Measurements from ENCODE around the gene KPNA6.

The KPNA6 gene

GRCh38 chr1:32182060-32182459 is 74.2 kb downstream of the KPNA6 start:
- peaks cover 26% of the 10 kb centered on the region for H3K4me1 ChIP-seq (ENCODE audit: control insufficient read depth, insufficient read depth, low read length)
- H3K36me3 ChIP-seq (ENCODE audit: control insufficient read depth, insufficient read depth, low read length), result no peaks in the 10 kb centered on the region

GRCh38 chr1:32184650-32185049 is 76.8 kb downstream of the KPNA6 start:
- Histone ChIP-seq H3K36me3 (ENCODE audit: control insufficient read depth, insufficient read depth, low read length) (peaks cover 8% of the 10 kb centered on the region), H3K4me3 (ENCODE audit: low read length) (no peak overlapping the region), H3K9ac (ENCODE audit: low read length) (no peak overlapping the region), H3K27me3 (ENCODE audit: control insufficient read depth, insufficient read depth, low read length) (no peaks in the 10 kb centered on the region), H3K9me3 (ENCODE audit: control insufficient read depth, low read length) (no peaks in the 10 kb centered on the region), H3K4me1 (ENCODE audit: control insufficient read depth, insufficient read depth, low read length) (peaks cover 19% of the 10 kb centered on the region)

More at GRCh38 chr1:32182060-32182459, 74.2 kb downstream of the KPNA6 start:
- no peaks in the 10 kb centered on the region for H3K9me3 ChIP-seq (ENCODE audit: control insufficient read depth, low read length)
- no peaks in the 10 kb centered on the region for H3K27me3 ChIP-seq (ENCODE audit: control insufficient read depth, insufficient read depth, low read length)
- H3K4me3 ChIP-seq (ENCODE audit: low read length), result no peak overlapping the region
- H3K9ac ChIP-seq (ENCODE audit: low read length), result no peak overlapping the region

- Histone ChIP-seq H3K4me3 (ENCODE audit: low read length) (no peak overlapping the region), H3K4me1 (ENCODE audit: control insufficient read depth, insufficient read depth, low read length) (peaks cover 11% of the 10 kb centered on the region), H3K27me3 (ENCODE audit: control insufficient read depth, insufficient read depth, low read length) (no peaks in the 10 kb centered on the region), H3K9ac (ENCODE audit: low read length) (no peak overlapping the region), H3K9me3 (ENCODE audit: control insufficient read depth, low read length) (no peaks in the 10 kb centered on the region), H3K36me3 (ENCODE audit: control insufficient read depth, insufficient read depth, low read length) (peaks cover 14% of the 10 kb centered on the region)
Observed at GRCh38 chr1:32186077-32186476, 78.2 kb downstream of the KPNA6 start.

- Histone ChIP-seq H3K4me3 (ENCODE audit: low read length) (no peak overlapping the region), H3K4me1 (ENCODE audit: control insufficient read depth, insufficient read depth, low read length) (peaks cover 7% of the 10 kb centered on the region), H3K36me3 (ENCODE audit: control insufficient read depth, insufficient read depth, low read length) (peaks cover 18% of the 10 kb centered on the region), H3K9ac (ENCODE audit: low read length) (no peak overlapping the region), H3K9me3 (ENCODE audit: control insufficient read depth, low read length) (no peaks in the 10 kb centered on the region), H3K27me3 (ENCODE audit: control insufficient read depth, insufficient read depth, low read length) (no peaks in the 10 kb centered on the region)
Observed at GRCh38 chr1:32186491-32186890, 78.6 kb downstream of the KPNA6 start.

GRCh38 chr1:32187850-32188249 is 80.0 kb downstream of the KPNA6 start:
- no peak overlapping the region for H3K9ac ChIP-seq (ENCODE audit: low read length)
- H3K36me3 ChIP-seq (ENCODE audit: control insufficient read depth, insufficient read depth, low read length), result peaks cover 29% of the 10 kb centered on the region
- H3K9me3 ChIP-seq (ENCODE audit: control insufficient read depth, low read length), result no peaks in the 10 kb centered on the region
- H3K4me1 ChIP-seq (ENCODE audit: control insufficient read depth, insufficient read depth, low read length), result no peaks in the 10 kb centered on the region
- H3K27me3 ChIP-seq (ENCODE audit: control insufficient read depth, insufficient read depth, low read length), result no peaks in the 10 kb centered on the region
- H3K4me3 ChIP-seq (ENCODE audit: low read length), result no peak overlapping the region

GRCh38 chr1:32192220-32192948 is 84.5 kb downstream of the KPNA6 start:
- Histone ChIP-seq H3K9me3 (ENCODE audit: control insufficient read depth, low read length) (no peaks in the 10 kb centered on the region), H3K4me1 (ENCODE audit: control insufficient read depth, insufficient read depth, low read length) (no peaks in the 10 kb centered on the region), H3K36me3 (ENCODE audit: control insufficient read depth, insufficient read depth, low read length) (peaks cover 44% of the 10 kb centered on the region), H3K27me3 (ENCODE audit: control insufficient read depth, insufficient read depth, low read length) (no peaks in the 10 kb centered on the region), H3K9ac (ENCODE audit: low read length) (no peak overlapping the region), H3K4me3 (ENCODE audit: low read length) (no peak overlapping the region)

- no peak overlapping the region for H3K4me3 ChIP-seq (ENCODE audit: low read length)
- no peaks in the 10 kb centered on the region for H3K27me3 ChIP-seq (ENCODE audit: control insufficient read depth, insufficient read depth, low read length)
- H3K9ac ChIP-seq (ENCODE audit: low read length), result no peak overlapping the region
- peaks cover 43% of the 10 kb centered on the region for H3K36me3 ChIP-seq (ENCODE audit: control insufficient read depth, insufficient read depth, low read length)
- peaks cover 7% of the 10 kb centered on the region for H3K4me1 ChIP-seq (ENCODE audit: control insufficient read depth, insufficient read depth, low read length)
- no peaks in the 10 kb centered on the region for H3K9me3 ChIP-seq (ENCODE audit: control insufficient read depth, low read length)
Observed at GRCh38 chr1:32194984-32195383, 87.1 kb downstream of the KPNA6 start.

- peaks cover 39% of the 10 kb centered on the region for H3K36me3 ChIP-seq (ENCODE audit: control insufficient read depth, insufficient read depth, low read length)
- no peaks in the 10 kb centered on the region for H3K9me3 ChIP-seq (ENCODE audit: control insufficient read depth, low read length)
- H3K4me3 ChIP-seq (ENCODE audit: low read length), result no peak overlapping the region
- H3K9ac ChIP-seq (ENCODE audit: low read length), result no peak overlapping the region
- H3K27me3 ChIP-seq (ENCODE audit: control insufficient read depth, insufficient read depth, low read length), result no peaks in the 10 kb centered on the region
- peaks cover 12% of the 10 kb centered on the region for H3K4me1 ChIP-seq (ENCODE audit: control insufficient read depth, insufficient read depth, low read length)
Observed at GRCh38 chr1:32195531-32195930, 87.7 kb downstream of the KPNA6 start.

GRCh38 chr1:32195972-32196823 is 88.3 kb downstream of the KPNA6 start:
- peaks cover 36% of the 10 kb centered on the region for H3K36me3 ChIP-seq (ENCODE audit: control insufficient read depth, insufficient read depth, low read length)

GRCh38 chr1:32197074-32197473 is 89.2 kb downstream of the KPNA6 start:
- Histone ChIP-seq H3K9me3 (ENCODE audit: control insufficient read depth, low read length) (no peaks in the 10 kb centered on the region), H3K27me3 (ENCODE audit: control insufficient read depth, insufficient read depth, low read length) (no peaks in the 10 kb centered on the region), H3K36me3 (ENCODE audit: control insufficient read depth, insufficient read depth, low read length) (peaks cover 28% of the 10 kb centered on the region), H3K4me3 (ENCODE audit: low read length) (no peak overlapping the region), H3K4me1 (ENCODE audit: control insufficient read depth, insufficient read depth, low read length) (peaks cover 23% of the 10 kb centered on the region), H3K9ac (ENCODE audit: low read length) (no peak overlapping the region)

More at GRCh38 chr1:32195972-32196823, 88.3 kb downstream of the KPNA6 start:
- no peaks in the 10 kb centered on the region for H3K9me3 ChIP-seq (ENCODE audit: control insufficient read depth, low read length)
- no peak overlapping the region for H3K9ac ChIP-seq (ENCODE audit: low read length)
- no peaks in the 10 kb centered on the region for H3K27me3 ChIP-seq (ENCODE audit: control insufficient read depth, insufficient read depth, low read length)
- peaks cover 14% of the 10 kb centered on the region for H3K4me1 ChIP-seq (ENCODE audit: control insufficient read depth, insufficient read depth, low read length)
- H3K4me3 ChIP-seq (ENCODE audit: low read length), result no peak overlapping the region

GRCh38 chr1:32197837-32198236 is 90.0 kb downstream of the KPNA6 start:
- H3K4me3 ChIP-seq (ENCODE audit: low read length), result no peak overlapping the region
- H3K4me1 ChIP-seq (ENCODE audit: control insufficient read depth, insufficient read depth, low read length), result peaks cover 23% of the 10 kb centered on the region
- no peaks in the 10 kb centered on the region for H3K27me3 ChIP-seq (ENCODE audit: control insufficient read depth, insufficient read depth, low read length)
- H3K9me3 ChIP-seq (ENCODE audit: control insufficient read depth, low read length), result no peaks in the 10 kb centered on the region
- H3K36me3 ChIP-seq (ENCODE audit: control insufficient read depth, insufficient read depth, low read length), result peaks cover 22% of the 10 kb centered on the region
- no peak overlapping the region for H3K9ac ChIP-seq (ENCODE audit: low read length)

Measured in mucosa of stomach (tissue), 1 donor.